Activated CD8-positive, alpha-beta T cell treated with anti-CD3 and anti-CD28 coated beads for 36 hours (primary cell): ENCODE results near the gene FBXL13. TPM values are rescaled to one million over a fixed set of nuclear protein-coding genes. Genes with fewer than 3 reads are reported as not detected.

Experiments
- ATAC-seq: fragments of 200-7000 bp; cut with Tn5 transposase; one replicate; pipeline ENCODE4 v1.10.0; 2021; ENCODE audit warnings: mild to moderate bottlenecking, moderate library complexity
- CTCF ChIA-PET: fragments of 350-600 bp; sonication (Branson Sonifier 250); formaldehyde crosslinking; loops from one replicate; lab custom pipeline; 2021; ENCODE audit warnings: antibody characterized with exemption; lab: Charles Lee
- POLR2A ChIA-PET: fragments of 350-600 bp; sonication (Branson Sonifier 250); formaldehyde crosslinking; loops from one replicate; lab custom pipeline; 2021; ENCODE audit warnings: antibody characterized with exemption; lab: Charles Lee
- DNase-seq: peaks from one replicate; pipeline ENCODE4 v3.0.0-alpha.2; 2020
- H3K27ac Mint-ChIP-seq: one replicate; pipeline ENCODE4 v1.8.0; 2021; ENCODE audit warnings: mild to moderate bottlenecking, mixed read lengths
- H3K27me3 Mint-ChIP-seq: one replicate; pipeline ENCODE4 v1.8.0; 2021; ENCODE audit warnings: mixed read lengths
- H3K36me3 Mint-ChIP-seq: one replicate; pipeline ENCODE4 v1.8.0; 2021; ENCODE audit warnings: low read depth, mixed read lengths
- H3K4me1 Mint-ChIP-seq: one replicate; pipeline ENCODE4 v1.8.0; 2021; ENCODE audit warnings: low read depth, mixed read lengths
- H3K4me3 Mint-ChIP-seq: one replicate; pipeline ENCODE4 v1.8.0; 2021; ENCODE audit warnings: mild to moderate bottlenecking, moderate library complexity, mixed read lengths
- H3K9me3 Mint-ChIP-seq: one replicate; pipeline ENCODE4 v1.8.0; 2021; ENCODE audit warnings: mixed read lengths
- intact Hi-C: fragments of 100-400 bp; cut with micrococcal nuclease; formaldehyde crosslinking; loops from one replicate; pipeline ENCODE4 v1.10.0; 2022
- total RNA-seq, 2 experiments: library from RNA; stranded (reverse); gene quantifications; one replicate each; pipeline ENCODE4 v1.2.3, GENCODE V29; 2021
- TF ChIP-seq, protein P1 (sequence below): fragments of 200-600 bp; IDR thresholded peaks from one replicate; pipeline ENCODE4 v1.8.0; 2022; ENCODE audit warnings: antibody characterized with exemption, mild to moderate bottlenecking

FBXL13 gene
- total RNA-seq, 2 experiments from 2014 or later = 0.96 to 1.4 TPM

DNA sequence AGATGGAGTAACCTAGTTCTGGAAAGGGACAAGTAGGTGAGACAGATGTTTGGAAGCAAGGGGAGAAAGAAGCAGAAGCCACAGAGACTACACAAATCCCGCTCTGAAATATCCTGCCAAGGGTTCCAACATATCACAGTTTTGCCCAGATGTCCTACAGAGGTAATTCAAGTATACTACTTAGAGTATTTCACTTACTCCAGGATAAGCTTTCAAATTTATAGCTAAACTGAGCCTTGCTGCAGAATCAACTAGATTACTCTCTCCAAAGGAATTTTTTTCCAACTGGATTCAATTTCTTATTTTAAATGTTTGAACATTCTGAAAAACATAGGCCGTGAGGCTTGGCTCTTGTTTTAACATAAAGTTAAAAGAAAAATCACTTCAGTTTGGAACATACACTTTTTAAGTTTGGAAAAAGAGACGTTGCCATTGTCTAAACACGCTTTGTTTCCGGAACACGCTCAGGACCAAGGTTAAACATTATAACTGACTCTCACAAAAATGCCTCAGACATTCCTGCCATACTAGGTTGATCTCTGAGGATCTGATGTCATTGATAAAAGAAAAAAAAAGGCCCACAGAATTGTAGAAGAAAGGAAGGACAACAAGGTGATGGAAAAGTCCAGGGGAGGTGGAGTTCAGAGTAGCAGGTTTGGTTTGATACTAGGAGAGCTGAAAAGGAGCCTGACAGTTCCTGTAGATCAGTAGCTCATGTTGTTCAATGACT, 251.0 kb downstream of the FBXL13 start:
- POLR2A ChIA-PET = no interaction called here

DNA sequence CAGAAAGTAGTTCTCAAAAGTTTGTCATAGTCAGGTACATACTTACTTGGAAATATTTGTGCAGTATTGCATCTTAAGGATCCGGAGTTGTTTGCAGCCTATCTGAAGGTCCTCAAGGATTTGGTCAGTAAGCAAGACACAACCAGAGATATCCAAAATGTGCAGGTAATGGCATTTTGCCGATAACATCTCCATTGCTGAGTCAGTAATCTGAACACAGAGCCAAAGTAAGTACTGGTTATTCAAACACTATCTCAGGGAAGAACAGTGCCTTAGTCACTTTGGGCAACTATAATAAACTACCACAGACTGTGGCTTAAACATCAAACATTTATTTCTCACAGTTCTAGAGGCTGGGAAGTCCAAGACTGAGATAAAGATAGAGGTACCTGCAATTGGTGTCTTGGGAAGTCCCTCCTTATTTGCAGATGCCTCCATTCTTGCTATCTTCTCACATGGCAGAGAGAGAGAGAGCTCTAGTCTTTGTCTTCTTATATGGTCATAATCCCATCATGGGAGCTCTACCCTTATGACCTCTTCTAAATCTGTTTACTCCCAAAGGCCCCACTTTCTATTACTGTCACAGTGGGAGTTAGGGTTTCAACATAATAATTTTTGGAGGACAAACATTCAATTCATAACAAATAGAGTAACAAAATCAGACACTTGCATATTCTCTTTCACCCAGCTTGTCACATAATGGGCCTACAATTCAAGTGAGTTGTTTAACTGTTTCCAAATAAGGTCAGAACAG, 252.4 kb downstream of the FBXL13 start:
- H3K27me3 Mint-ChIP-seq = no peaks in the 10 kb centered on the region
- TF ChIP-seq, protein P1, sequence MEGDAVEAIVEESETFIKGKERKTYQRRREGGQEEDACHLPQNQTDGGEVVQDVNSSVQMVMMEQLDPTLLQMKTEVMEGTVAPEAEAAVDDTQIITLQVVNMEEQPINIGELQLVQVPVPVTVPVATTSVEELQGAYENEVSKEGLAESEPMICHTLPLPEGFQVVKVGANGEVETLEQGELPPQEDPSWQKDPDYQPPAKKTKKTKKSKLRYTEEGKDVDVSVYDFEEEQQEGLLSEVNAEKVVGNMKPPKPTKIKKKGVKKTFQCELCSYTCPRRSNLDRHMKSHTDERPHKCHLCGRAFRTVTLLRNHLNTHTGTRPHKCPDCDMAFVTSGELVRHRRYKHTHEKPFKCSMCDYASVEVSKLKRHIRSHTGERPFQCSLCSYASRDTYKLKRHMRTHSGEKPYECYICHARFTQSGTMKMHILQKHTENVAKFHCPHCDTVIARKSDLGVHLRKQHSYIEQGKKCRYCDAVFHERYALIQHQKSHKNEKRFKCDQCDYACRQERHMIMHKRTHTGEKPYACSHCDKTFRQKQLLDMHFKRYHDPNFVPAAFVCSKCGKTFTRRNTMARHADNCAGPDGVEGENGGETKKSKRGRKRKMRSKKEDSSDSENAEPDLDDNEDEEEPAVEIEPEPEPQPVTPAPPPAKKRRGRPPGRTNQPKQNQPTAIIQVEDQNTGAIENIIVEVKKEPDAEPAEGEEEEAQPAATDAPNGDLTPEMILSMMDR = no peak
- no peaks in the 10 kb centered on the region for H3K4me1 Mint-ChIP-seq
- intact Hi-C loops = no loop called here
- no peaks in the 10 kb centered on the region for H3K9me3 Mint-ChIP-seq
- POLR2A ChIA-PET = no interaction called here
- CTCF ChIA-PET = no interaction called here
- no peak overlapping the region for H3K4me3 Mint-ChIP-seq
- no peak overlapping the region for H3K27ac Mint-ChIP-seq
- no peak for DNase-seq
- no peak for ATAC-seq
- H3K36me3 Mint-ChIP-seq = peaks cover 3% of the 10 kb centered on the region

More for the DNA sequence above, 251.0 kb downstream of the FBXL13 start:
- no peak overlapping the region for H3K4me3 Mint-ChIP-seq
- H3K36me3 Mint-ChIP-seq = peaks cover 10% of the 10 kb centered on the region
- DNase-seq (no peak), ATAC-seq (no peak)
- TF ChIP-seq, protein P1 = no peak
- H3K27me3 Mint-ChIP-seq = no peaks in the 10 kb centered on the region
- H3K9me3 Mint-ChIP-seq = no peaks in the 10 kb centered on the region
- no peak overlapping the region for H3K27ac Mint-ChIP-seq
- H3K4me1 Mint-ChIP-seq = no peaks in the 10 kb centered on the region
- intact Hi-C loops = no loop called here
- CTCF ChIA-PET = interaction anchor here (0.6 kb wide), 1 partner anchor 287 kb away, joined by 3 read pairs; no protein-coding TSS in a partner anchor

DNA sequence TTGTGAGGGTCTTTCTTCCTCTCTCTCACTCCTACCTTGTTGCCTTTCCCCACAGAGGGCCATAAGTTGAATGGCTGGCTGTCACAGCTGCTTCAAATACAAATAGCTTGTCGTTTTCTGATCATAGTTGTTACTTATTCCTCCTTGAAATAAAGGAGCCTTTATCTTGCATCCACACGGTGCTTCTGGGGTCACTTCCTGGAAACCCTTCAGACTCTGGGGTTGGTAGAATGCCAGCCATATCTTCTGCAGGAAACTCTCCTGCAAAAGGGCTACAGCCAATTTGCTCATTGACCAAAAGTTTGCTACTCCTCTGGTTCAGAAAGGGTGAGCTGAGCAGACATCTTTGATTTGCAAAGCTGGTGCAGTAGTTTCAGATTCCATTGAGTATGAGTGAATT, 255.4 kb downstream of the FBXL13 start:
- peaks cover 6% of the 10 kb centered on the region for H3K36me3 Mint-ChIP-seq
- H3K27me3 Mint-ChIP-seq = no peaks in the 10 kb centered on the region
- ChIA-PET POLR2A (no interaction called here), CTCF (no interaction called here)
- H3K27ac Mint-ChIP-seq = no peak overlapping the region
- TF ChIP-seq, protein P1 = no peak
- peaks cover 1% of the 10 kb centered on the region for H3K4me1 Mint-ChIP-seq
- H3K4me3 Mint-ChIP-seq = no peak overlapping the region
- ATAC-seq (no peak), DNase-seq (no peak)
- intact Hi-C loops = no loop called here
- H3K9me3 Mint-ChIP-seq = no peaks in the 10 kb centered on the region

DNA sequence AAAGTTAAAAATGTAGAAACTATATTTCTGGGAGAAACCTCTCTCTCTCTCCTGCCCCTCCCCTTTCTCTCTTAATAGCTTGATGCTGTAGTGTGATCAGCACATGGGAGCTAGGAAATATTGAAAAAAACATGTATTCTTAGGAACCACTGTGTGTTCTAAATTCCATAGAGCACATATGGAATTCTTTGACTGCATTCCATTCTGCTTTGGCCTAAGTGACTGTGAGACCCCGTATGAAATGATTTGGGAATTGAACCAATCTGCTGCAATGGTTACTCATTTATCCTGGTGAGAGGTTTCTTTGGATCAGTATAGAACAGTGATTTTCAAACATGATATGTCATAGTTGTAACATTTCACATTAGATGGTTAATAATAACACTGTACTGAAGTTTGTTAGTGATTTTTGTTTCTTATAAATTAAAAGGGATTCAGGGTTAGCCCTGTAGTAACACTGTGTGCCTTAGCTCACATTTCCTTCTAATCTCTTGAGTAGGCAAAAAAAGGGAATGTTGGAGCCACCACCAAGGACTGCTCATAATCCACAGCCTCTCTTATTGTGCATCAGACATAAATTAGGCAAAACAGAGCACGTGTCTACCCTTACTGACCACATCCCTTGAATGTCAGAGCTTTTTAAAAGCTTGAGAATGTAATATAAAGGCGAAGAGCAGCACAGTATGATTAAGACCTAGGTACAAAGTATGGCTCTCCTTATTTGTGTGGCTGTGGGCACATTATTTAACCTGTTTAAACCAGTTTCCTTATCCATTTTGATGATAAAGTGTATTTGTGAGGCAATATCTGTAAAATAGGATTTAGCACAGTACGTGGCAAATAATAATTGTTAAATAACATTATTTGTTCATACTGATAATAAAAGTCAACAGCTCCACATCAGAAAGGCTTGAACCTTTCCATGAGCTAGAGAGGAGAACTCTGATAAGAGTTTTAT, 256.7 kb downstream of the FBXL13 start:
- Mint-ChIP-seq H3K27me3 (no peaks in the 10 kb centered on the region), H3K27ac (no peak overlapping the region), H3K4me3 (no peak overlapping the region), H3K36me3 (peaks cover 9% of the 10 kb centered on the region), H3K9me3 (no peaks in the 10 kb centered on the region), H3K4me1 (peaks cover 8% of the 10 kb centered on the region)
- no peak for DNase-seq
- ChIA-PET POLR2A (no interaction called here), CTCF (interaction anchor here (1.6 kb wide), 1 partner anchor 15 kb away, joined by 3 read pairs; no protein-coding TSS in a partner anchor)
- no peak for ATAC-seq
- intact Hi-C loops = no loop called here
- TF ChIP-seq, protein P1 = no peak
